Activated CD4-positive, CD25-positive, alpha-beta regulatory T cell treated with anti-CD3 and anti-CD28 coated beads, Interleukin-2, amount 50 U/mL, for 24 hours (primary cell): ENCODE data around the gene PSMA3.
A peak's percentile ranks its signal among the peaks of the same experiment; 100 is the strongest.

ENCODE experiments used
- ATAC-seq, 2 donors: fragments of 150-1000 bp; cut with Tn5 transposase; one replicate each; pipeline ENCODE4 v1.10.0; 2021; ENCODE audit warnings: mild to moderate bottlenecking in 1 of 2, moderate library complexity in 1 of 2

PSMA3 gene

DNA sequence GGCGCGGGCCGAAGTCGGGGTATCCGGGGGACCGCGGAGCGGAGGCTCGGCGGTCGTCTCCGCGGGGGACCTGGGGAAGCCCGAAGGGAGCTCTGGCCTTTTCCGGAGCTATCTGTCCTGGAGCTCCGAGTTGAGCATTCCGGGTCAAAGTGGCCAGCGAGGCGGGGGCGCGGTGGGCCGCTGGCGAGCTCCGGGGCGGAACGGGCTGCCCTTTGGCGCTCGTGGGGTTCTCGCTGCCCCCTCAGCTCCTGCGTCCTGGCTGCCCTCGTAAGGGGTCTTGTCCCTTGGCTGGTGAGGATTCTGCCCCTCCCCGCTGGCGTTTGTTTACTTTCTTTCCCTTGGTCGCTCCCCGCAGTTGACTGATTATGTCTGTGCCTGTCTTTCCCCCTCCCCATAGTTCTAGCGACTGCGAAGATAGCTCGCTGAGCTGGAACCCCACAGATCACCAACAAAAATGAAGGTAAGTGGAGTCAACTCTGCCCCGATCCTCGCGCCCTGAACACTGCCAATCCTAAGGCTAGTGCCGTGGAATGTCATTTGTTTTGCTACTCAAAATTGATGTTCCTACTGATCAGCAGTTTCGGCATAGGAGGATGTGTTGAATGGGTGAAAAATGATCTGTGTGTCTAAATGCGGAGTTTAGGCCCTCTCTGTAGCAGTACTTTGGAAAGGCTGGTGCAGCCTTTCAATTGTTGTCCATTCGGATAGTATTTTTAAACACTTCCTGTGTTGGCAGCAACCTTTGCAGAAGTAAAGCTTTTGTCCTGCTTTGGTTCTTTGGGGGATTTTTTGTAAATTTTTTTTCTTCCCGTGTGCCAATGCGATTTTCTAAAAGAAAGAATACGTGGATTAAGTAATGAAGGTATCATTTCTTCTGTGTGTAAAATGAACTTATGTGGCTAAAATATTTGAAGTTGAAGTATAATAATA lies 55.0 kb downstream of the PSMA3 start:
- ATAC-seq: no peak

DNA sequence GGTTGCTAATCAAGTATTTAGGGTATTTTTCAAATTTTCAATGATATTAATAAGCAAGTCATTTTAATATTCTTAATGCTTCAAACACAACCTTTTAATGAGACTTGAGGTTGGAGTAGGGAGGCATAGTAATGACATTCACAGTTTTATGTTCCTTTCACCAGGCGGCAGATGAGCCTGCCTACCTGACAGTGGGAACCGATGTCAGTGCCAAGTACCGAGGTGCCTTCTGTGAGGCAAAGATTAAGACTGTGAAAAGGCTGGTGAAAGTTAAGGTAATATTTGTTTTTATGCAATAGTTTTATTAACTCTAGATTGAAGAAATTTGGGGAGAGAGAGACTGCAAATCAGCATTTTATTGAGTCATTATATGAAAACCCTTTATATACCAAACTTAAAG lies 56.8 kb downstream of the PSMA3 start:
- no peak for ATAC-seq

DNA sequence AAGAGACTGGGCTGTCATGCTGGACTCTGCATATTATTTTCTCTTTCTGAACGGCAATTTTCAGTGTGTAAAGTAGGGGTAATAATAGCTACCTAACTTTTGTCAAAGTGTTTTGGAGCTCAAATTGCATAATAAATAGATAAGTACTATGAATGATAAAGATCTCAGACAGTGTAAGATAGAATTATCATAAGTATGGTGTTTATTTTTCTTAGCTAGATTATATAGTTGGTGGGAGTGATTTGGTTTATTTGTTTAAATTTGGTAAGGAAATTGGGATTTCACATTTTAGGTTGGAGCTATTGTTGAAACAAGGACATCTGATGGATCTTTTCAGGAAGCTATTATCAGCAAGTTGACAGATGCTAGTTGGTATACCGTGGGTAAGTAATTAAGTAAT lies 61.1 kb downstream of the PSMA3 start:
- ATAC-seq: no peak

DNA sequence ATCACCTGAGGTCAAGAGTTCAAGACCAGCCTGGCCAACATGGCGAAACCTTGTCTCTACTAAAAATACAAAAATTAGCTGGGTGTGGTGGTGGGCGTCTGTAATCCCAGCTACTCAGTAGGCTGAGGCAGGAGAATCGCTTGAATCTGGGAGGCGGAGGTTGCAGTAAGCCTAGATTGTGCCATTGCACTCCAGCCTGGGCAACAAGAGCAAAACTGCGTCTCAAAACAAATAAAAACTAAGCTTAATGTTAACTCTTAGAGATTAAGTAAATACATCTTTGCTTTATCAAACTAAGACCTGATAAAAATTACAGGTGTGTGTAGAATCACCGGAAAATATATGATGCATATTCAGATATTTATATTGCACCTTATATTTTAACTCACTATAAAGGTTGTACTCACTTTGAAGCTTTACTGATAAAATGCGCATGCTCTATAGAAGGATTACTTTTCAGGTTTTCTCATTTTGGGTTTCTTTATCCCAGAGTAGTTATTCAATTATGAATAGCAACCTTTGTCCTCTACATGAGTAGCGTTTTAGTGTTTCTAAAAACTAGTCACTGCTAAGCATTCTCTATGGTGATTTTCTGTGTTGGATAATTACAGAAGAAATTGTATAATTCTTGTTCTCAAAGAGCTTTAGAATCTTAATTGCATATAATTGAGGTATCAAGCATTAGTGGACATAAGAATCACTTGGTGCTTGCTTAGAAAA lies 63.1 kb downstream of the PSMA3 start:
- no peak for ATAC-seq

DNA sequence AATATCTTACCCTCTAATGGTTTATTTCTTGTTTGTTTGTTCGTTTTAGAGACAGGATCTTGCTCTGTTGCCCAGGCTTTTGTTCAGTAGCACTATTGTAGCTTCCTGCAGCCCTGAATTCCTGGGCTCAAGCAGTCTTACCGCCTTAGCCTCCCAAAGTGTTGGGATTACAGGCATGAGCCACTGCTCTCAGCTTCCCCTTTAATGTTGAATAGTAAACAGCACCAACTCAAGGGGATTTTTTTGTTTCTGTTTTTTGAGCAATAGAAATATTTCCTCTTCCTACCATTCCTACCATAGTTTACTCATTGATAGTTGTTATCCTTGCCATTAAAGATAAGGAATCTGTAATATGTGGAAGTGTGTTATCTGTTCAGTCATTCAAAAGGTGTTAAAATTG lies 64.4 kb downstream of the PSMA3 start:
- no peak for ATAC-seq

DNA sequence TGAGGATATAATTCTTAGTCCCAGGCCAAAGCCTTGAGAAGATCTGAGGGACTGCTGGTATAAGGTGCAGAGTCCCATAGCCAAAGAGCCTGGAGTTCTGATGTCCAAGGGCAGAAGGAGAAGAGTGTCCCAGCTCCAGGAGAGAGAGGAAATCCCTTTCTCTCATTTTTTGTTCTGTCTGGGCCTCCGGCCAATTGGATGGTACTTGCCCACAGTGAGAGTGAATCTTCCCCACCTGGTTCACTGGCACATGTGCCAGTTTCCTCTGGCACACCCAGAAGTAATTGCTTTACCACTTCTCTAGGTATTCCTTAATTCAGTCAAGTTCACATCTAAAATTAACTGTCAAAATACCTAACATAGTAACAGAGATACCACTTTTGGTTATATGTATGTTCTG lies 69.1 kb downstream of the PSMA3 start:
- ATAC-seq: no peak

DNA sequence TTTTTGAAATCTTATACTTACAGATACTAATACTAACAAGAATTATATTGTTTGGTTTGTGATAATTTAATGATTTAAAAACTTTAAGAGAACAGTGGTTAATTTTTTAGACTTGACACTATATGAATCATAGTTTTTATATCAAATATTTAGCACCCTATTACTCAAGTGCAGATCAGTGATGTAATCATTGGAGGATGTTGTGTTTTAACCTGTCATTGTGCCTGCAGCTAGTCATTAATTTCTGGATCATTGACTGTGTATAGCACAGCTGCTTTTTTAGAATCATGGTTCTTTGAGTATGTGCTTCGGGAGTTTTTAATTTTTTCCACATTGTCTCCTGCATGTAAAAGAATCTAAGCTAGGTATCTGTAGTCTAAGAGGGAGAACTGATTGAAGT lies 71.0 kb downstream of the PSMA3 start:
- peak; percentile 73 to 83 for ATAC-seq
